IMR-90 (cell line): ENCODE results near the gene MYOC. TPM values are rescaled to one million over a fixed set of nuclear protein-coding genes. Genes with fewer than 3 reads are reported as not detected.
"Not testable (repeated sequence)": the region's sequence is repeated elsewhere in the genome, so short reads cannot be mapped to it uniquely, and the experiment has no call there.

Experiments
- ATAC-seq: fragments of 200-7000 bp; cut with Tn5 transposase; 2 replicates; pipeline ENCODE4 v1.9.1; 2020; ENCODE audit warnings: low read depth, mild to moderate bottlenecking, moderate library complexity
- BruUV-seq: library from RNA; stranded (reverse); fragments of 400-500 nt; replicated peaks from 2 replicates; lab custom pipeline; 2021; lab: Mats Ljungman, UMichigan
- CTCF ChIA-PET: fragments of 300-600 bp; formaldehyde crosslinking; extraction: SDS; loops from one replicate; lab custom pipeline; 2021; ENCODE audit warnings: antibody characterized with exemption; lab: Yijun Ruan, JAX
- POLR2A ChIA-PET: fragments of 300-600 bp; sonication (Branson Sonifier 250); formaldehyde crosslinking; loops from one replicate; lab custom pipeline; 2022; ENCODE audit warnings: antibody characterized with exemption; ENCODE audit not compliant: unreplicated experiment; lab: Charles Lee
- DNase-seq: peaks from one replicate; pipeline ENCODE4 v3.0.0; 2013
- H2AFZ ChIP-seq: replicated peaks from 2 replicates; pipeline ENCODE3; 2013; ENCODE audit warnings: low read length, mild to moderate bottlenecking; ENCODE audit not compliant: poor library complexity
- H2AK5ac ChIP-seq: 2 replicates; pipeline ENCODE4 v1.6.1; 2013; ENCODE audit warnings: low read depth, low read length, inconsistent platforms
- H2AK9ac ChIP-seq: replicated peaks from 2 replicates; pipeline ENCODE3; 2013; ENCODE audit warnings: mild to moderate bottlenecking, low read depth, low read length, moderate library complexity; ENCODE audit not compliant: poor library complexity
- H2BK120ac ChIP-seq: 2 replicates; pipeline ENCODE4 v1.6.1; 2013; ENCODE audit warnings: low read depth, low read length, inconsistent platforms
- H2BK15ac ChIP-seq: 3 replicates; pipeline ENCODE4 v1.6.1; 2013; ENCODE audit warnings: low read depth, low read length, inconsistent platforms
- H2BK20ac ChIP-seq: 2 replicates; pipeline ENCODE4 v1.6.1; 2013; ENCODE audit warnings: low read depth, mild to moderate bottlenecking, inconsistent platforms, low read length, moderate library complexity
- H2BK5ac ChIP-seq: 2 replicates; pipeline ENCODE4 v1.6.1; 2013; ENCODE audit warnings: mild to moderate bottlenecking, low read depth, low read length, inconsistent platforms; ENCODE audit not compliant: poor library complexity, severe bottlenecking
- H3K14ac ChIP-seq: replicated peaks from 2 replicates; pipeline ENCODE4 v1.6.1; 2013; ENCODE audit warnings: low read depth, low read length, inconsistent platforms
- H3K18ac ChIP-seq: 2 replicates; pipeline ENCODE4 v1.6.1; 2013; ENCODE audit warnings: low read depth, low read length, control low read depth
- H3K23ac ChIP-seq: 2 replicates; pipeline ENCODE4 v1.6.1; 2013; ENCODE audit warnings: low read depth, low read length, inconsistent platforms
- H3K27ac ChIP-seq: 2 replicates; pipeline ENCODE4 v1.5.1; 2013; ENCODE audit warnings: mild to moderate bottlenecking, control low read depth, low read length; ENCODE audit not compliant: insufficient read depth
- H3K27me3 ChIP-seq: 2 replicates; pipeline ENCODE4 v1.6.1; 2013; ENCODE audit warnings: low read length; ENCODE audit not compliant: control insufficient read depth, insufficient read depth
- H3K36me3 ChIP-seq: 2 replicates; pipeline ENCODE4 v1.6.1; 2013; ENCODE audit warnings: low read length, mixed read lengths; ENCODE audit not compliant: control insufficient read depth, insufficient read depth
- H3K4ac ChIP-seq: 2 replicates; pipeline ENCODE4 v1.6.1; 2013; ENCODE audit warnings: low read depth, low read length, inconsistent platforms
- H3K4me1 ChIP-seq: 2 replicates; pipeline ENCODE4 v1.6.1; 2013; ENCODE audit warnings: low read length, mixed read lengths; ENCODE audit not compliant: control insufficient read depth, insufficient read depth
- H3K4me2 ChIP-seq: 2 replicates; pipeline ENCODE4 v1.6.1; 2013; ENCODE audit warnings: low read depth, mild to moderate bottlenecking, control low read depth, low read length, moderate library complexity
- H3K4me3 ChIP-seq: 2 replicates; pipeline ENCODE4 v1.5.1; 2013; ENCODE audit warnings: low read depth, mild to moderate bottlenecking, control low read depth, low read length, moderate library complexity; ENCODE audit not compliant: insufficient read depth
- H3K56ac ChIP-seq: 2 replicates; pipeline ENCODE4 v1.6.1; 2013; ENCODE audit warnings: low read length, inconsistent platforms; ENCODE audit not compliant: insufficient read depth; ENCODE audit errors: extremely low read depth
- H3K79me1 ChIP-seq, 2 experiments: 2 replicates each; pipeline ENCODE4 v1.6.1; 2013; ENCODE audit warnings: low read length in 2 of 2, inconsistent platforms in 1 of 2, low read depth in 1 of 2
- H3K9ac ChIP-seq: 2 replicates; pipeline ENCODE4 v1.6.1; 2013; ENCODE audit warnings: low read depth, low read length, control low read depth
- H3K9me1 ChIP-seq: 2 replicates; pipeline ENCODE4 v1.6.1; 2013; ENCODE audit warnings: low read length, inconsistent platforms; ENCODE audit not compliant: insufficient read depth
- H3K9me3 ChIP-seq: 2 replicates; pipeline ENCODE4 v1.6.1; 2013; ENCODE audit warnings: low read length; ENCODE audit not compliant: control insufficient read depth, insufficient read depth
- H4K20me1 ChIP-seq: 2 replicates; pipeline ENCODE4 v1.6.1; 2013; ENCODE audit warnings: low read length, inconsistent platforms; ENCODE audit not compliant: insufficient read depth
- H4K5ac ChIP-seq: 2 replicates; pipeline ENCODE4 v1.6.1; 2013; ENCODE audit warnings: mild to moderate bottlenecking, low read depth, low read length, control low read depth
- H4K8ac ChIP-seq, 2 experiments: 2 replicates each; pipeline ENCODE4 v1.6.1; 2013; ENCODE audit warnings: low read depth in 2 of 2, low read length in 2 of 2, control low read depth in 1 of 2, inconsistent platforms in 1 of 2
- H4K91ac ChIP-seq: 2 replicates; pipeline ENCODE4 v1.6.1; 2013; ENCODE audit warnings: low read depth, low read length, inconsistent platforms; ENCODE audit not compliant: insufficient read depth
- BHLHE40 ChIP-seq: fragments of 150-350 bp; IDR thresholded peaks from 2 replicates; pipeline ENCODE4 v1.6.1; 2016; ENCODE audit warnings: mild to moderate bottlenecking, low read depth, low read length
- MXI1 ChIP-seq: IDR thresholded peaks from 2 replicates; pipeline ENCODE4 v1.6.1; 2012; ENCODE audit warnings: low read depth, mild to moderate bottlenecking, low read length, moderate library complexity, borderline replicate concordance
- RCOR1 ChIP-seq: IDR thresholded peaks from 2 replicates; pipeline ENCODE4 v1.6.1; 2012; ENCODE audit warnings: mild to moderate bottlenecking, low read length, improper control_type of control experiment; ENCODE audit not compliant: insufficient replicate concordance
- WGBS, 2 experiments: methylation state at CpG; one replicate each; pipeline versions ENCODE4 v1.1.5 to v1.1.7; 2013; ENCODE audit warnings: missing lambda C conversion rate in 2 of 2; ENCODE audit not compliant: insufficient read length in 1 of 2; ENCODE audit errors: extremely low coverage in 2 of 2; 5-methylcytosine and 5-hydroxymethylcytosine counted together
- dilution Hi-C: fragments of 300-500 bp; cut with HindIII; formaldehyde crosslinking; loops from one replicate; pipeline ENCODE4 v1.14.3; 2018; ENCODE audit warnings: low sequenced_read_pairs; ENCODE audit not compliant: unreplicated experiment
- in situ Hi-C: fragments of 300-500 bp; cut with MboI; formaldehyde crosslinking; loops from 3 replicates; pipeline ENCODE4 v1.14.3; 2019; ENCODE audit warnings: low sequenced_read_pairs, inconsistent platforms, mixed read lengths
- intact Hi-C: fragments of 100-400 bp; cut with micrococcal nuclease; formaldehyde crosslinking; loops from 2 replicates; pipeline ENCODE4 v1.10.0; 2022
- polyA plus RNA-seq, 3 experiments: library from polyadenylated mRNA; depleted of rRNA; stranded (reverse); fragments of >200 nt; gene quantifications; 2 replicates each; pipeline ENCODE4 v1.2.3, GENCODE V29; 2012; ENCODE audit warnings: low replicate concordance in 1 of 3
- total RNA-seq: library from RNA; depleted of rRNA; stranded (reverse); fragments of >200 nt; gene quantifications from 2 replicates; pipeline ENCODE4 v1.2.3, GENCODE V29; 2012

Gene MYOC
- total and polyA plus RNA-seq, 2 of the 4 experiments (the other 2 are of a cell fraction), result not detected

- TF ChIP-seq RCOR1 (no peak), BHLHE40 (no peak), MXI1 (no peak)
These were observed 8.7 kb upstream of the MYOC start (continued) for GRCh38 chr1:171661076-171661650.

GRCh38 chr1:171656206-171656605 lies 3.7 kb upstream of the MYOC start:
- not testable (repeated sequence) for H3K4me3 ChIP-seq

More at GRCh38 chr1:171656206-171656605, 3.7 kb upstream of the MYOC start:
- H3K79me1 ChIP-seq, POLR2A ChIA-PET, H2BK5ac ChIP-seq, H3K23ac ChIP-seq, H4K20me1 ChIP-seq, H3K9me1 ChIP-seq, H2AK9ac ChIP-seq, H2BK20ac ChIP-seq, H3K36me3 ChIP-seq, H3K4me1 ChIP-seq, ATAC-seq, H3K4me2 ChIP-seq, H2BK15ac ChIP-seq, in situ Hi-C loops, H3K18ac ChIP-seq, H2AFZ ChIP-seq, H4K91ac ChIP-seq, dilution Hi-C loops, intact Hi-C loops, H3K4ac ChIP-seq, BruUV-seq, H3K9me3 ChIP-seq, H2BK120ac ChIP-seq, DNase-seq, H4K5ac ChIP-seq, H3K27ac ChIP-seq, H3K56ac ChIP-seq, H2AK5ac ChIP-seq, H3K14ac ChIP-seq, H3K27me3 ChIP-seq, H4K8ac ChIP-seq, CTCF ChIA-PET, H3K9ac ChIP-seq: not testable (repeated sequence)
- WGBS, 2 experiments, result no CpG with 5 or more reads among the region's 9 CpGs
